ENCODE results near the gene PRR5L.

PRR5L gene

DNA sequence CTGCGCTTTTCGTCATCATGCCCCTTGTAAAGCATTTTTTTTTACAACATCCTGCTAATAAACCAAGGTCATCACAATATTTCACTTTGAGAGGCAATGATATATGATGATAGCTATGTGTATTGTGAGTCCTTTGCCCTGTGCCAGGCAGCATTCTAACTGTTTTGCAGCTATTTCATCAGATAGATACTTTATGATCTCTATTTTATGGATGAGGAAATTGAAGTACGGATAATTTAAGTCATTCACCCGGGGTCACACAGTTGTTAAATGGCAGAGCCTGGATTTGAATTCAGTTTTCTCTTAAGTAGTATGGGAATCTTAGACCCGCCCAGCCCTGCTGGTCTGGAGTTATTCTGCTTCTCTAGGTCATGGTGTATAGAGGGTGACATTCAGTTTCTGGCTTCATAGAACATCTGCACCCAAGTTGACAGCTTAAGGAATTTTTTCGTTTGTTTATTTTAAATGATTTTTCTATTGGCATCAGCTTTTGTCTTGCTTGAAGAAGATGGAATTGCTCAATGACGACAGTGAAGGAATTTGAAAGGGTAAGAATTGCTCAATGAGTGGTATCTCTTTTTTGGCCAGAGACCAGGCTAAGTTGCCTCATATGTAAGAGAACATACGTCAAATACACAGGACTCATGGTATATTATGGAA lies 926 bp downstream of the PRR5L start:
- DNase-seq (no peak), ATAC-seq (replicated peaks) (no peak)
- no peak overlapping the region for H3K27ac Mint-ChIP-seq
- no peaks in the 10 kb centered on the region for H3K9me3 Mint-ChIP-seq
- peaks cover 3 to 15% of the 10 kb centered on the region in 2 donors for H3K27me3 Mint-ChIP-seq
- H3K4me3 Mint-ChIP-seq = no peak overlapping the region
- H3K36me3 Mint-ChIP-seq (ENCODE audit: insufficient read depth) = no peaks in the 10 kb centered on the region
- H3K4me1 Mint-ChIP-seq (ENCODE audit: low read depth in 2 of 2) = peaks cover 3% of the 10 kb centered on the region in 2 donors

DNA sequence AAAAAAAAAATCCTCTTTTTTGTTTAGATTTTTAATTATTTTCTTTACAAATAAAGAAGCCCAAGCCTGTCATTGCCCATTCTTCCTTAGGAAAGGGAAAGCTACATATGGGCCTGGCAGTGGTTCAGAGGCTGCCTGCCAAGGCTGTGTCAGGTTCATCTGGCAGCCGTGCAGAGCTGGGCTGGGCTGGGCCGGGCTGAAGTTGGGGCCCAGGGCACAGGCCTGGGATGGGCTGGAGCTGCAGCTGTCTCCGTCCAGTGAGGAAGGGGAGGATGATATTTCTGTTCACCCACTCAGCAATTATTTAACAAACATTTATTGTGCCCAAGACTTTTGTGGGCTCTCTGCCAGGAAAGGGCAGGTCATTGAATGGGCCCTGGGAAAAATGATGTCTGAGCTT lies 4.6 kb downstream of the PRR5L start:
- peaks cover 6 to 25% of the 10 kb centered on the region in 2 donors for H3K27me3 Mint-ChIP-seq
- no peaks in the 10 kb centered on the region for H3K36me3 Mint-ChIP-seq (ENCODE audit: insufficient read depth)
- no peak for DNase-seq
- ATAC-seq (replicated peaks) = no peak
- H3K27ac Mint-ChIP-seq = no peak overlapping the region
- no peak overlapping the region for H3K4me3 Mint-ChIP-seq
- H3K9me3 Mint-ChIP-seq = no peaks in the 10 kb centered on the region
- no peaks in the 10 kb centered on the region for H3K4me1 Mint-ChIP-seq (ENCODE audit: low read depth in 2 of 2)

DNA sequence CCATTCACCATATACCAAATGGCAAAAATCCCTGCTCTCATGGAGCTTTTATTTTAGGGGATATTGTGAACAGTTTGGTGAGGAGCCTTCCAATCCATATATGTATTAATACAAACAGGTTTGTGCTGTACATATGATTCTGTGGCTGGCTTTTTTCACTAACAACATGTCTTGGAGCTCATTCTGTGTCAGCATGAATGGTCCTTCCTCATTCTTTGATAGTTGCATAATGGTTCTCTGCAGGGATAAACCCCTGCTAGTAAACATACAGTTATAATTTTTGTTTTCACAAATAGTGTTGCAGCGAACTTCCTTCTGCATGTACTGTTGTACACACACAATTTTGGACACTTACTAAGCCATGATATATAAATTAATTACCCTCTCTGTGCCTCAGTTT lies 8.3 kb downstream of the PRR5L start:
- ATAC-seq (replicated peaks) (no peak), DNase-seq (no peak)
- Mint-ChIP-seq H3K36me3 (ENCODE audit: insufficient read depth) (no peaks in the 10 kb centered on the region), H3K27me3 (peaks cover 6 to 25% of the 10 kb centered on the region in 2 donors), H3K27ac (no peak overlapping the region), H3K4me3 (no peak overlapping the region), H3K4me1 (ENCODE audit: low read depth in 2 of 2) (peaks cover 2 to 12% of the 10 kb centered on the region in 2 donors), H3K9me3 (no peaks in the 10 kb centered on the region)

DNA sequence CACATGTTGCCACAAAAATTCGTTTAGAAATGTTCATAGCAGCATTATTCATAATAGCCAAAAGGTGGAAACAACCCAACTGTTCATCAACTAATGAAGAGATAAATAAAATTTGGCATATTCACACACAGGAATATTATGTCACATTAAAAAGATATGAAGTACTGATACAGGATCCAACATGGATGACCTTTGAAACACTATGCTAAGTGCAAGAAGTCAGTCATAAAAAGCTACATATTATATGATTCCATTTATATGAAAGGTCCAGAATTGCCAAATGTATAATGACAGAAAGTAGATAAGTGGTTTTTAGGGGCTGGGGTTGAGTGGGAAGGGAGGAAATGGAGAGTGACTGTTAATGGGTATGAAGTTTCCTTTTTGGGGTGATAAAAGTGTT lies 9.0 kb downstream of the PRR5L start:
- Mint-ChIP-seq H3K4me3 (no peak overlapping the region), H3K36me3 (ENCODE audit: insufficient read depth) (no peaks in the 10 kb centered on the region), H3K27me3 (peaks cover 6 to 25% of the 10 kb centered on the region in 2 donors), H3K27ac (no peak overlapping the region), H3K9me3 (no peaks in the 10 kb centered on the region), H3K4me1 (ENCODE audit: low read depth in 2 of 2) (peaks cover 2 to 12% of the 10 kb centered on the region in 2 donors)
- ATAC-seq (replicated peaks) (no peak), DNase-seq (no peak)

GRCh38 chr11:36306888-36307287 lies 10.8 kb downstream of the PRR5L start:
- Mint-ChIP-seq H3K27ac (no peak overlapping the region), H3K27me3 (peaks cover 5 to 11% of the 10 kb centered on the region in 2 donors), H3K9me3 (no peaks in the 10 kb centered on the region), H3K36me3 (ENCODE audit: insufficient read depth) (no peaks in the 10 kb centered on the region), H3K4me3 (no peak overlapping the region), H3K4me1 (ENCODE audit: low read depth in 2 of 2) (peaks cover 2 to 12% of the 10 kb centered on the region in 2 donors)
- ATAC-seq (replicated peaks) (peak; percentile 42), DNase-seq (peak in 1 of 3 experiments; percentile 5)

- H3K27ac Mint-ChIP-seq = no peak overlapping the region
These were observed 12.5 kb downstream of the PRR5L start for GRCh38 chr11:36308577-36308976.

GRCh38 chr11:36309779-36310178 lies 13.7 kb downstream of the PRR5L start:
- H3K36me3 Mint-ChIP-seq (ENCODE audit: insufficient read depth) = no peaks in the 10 kb centered on the region
- DNase-seq (no peak), ATAC-seq (replicated peaks) (no peak)
- H3K9me3 Mint-ChIP-seq = no peaks in the 10 kb centered on the region
- peaks cover 8 to 12% of the 10 kb centered on the region in 2 donors for H3K4me1 Mint-ChIP-seq (ENCODE audit: low read depth in 2 of 2)
- no peaks in the 10 kb centered on the region for H3K27me3 Mint-ChIP-seq
- no peak overlapping the region for H3K4me3 Mint-ChIP-seq
- no peak overlapping the region for H3K27ac Mint-ChIP-seq

More at GRCh38 chr11:36308577-36308976, 12.5 kb downstream of the PRR5L start:
- Mint-ChIP-seq H3K9me3 (no peaks in the 10 kb centered on the region), H3K4me1 (ENCODE audit: low read depth in 2 of 2) (peaks cover 8 to 12% of the 10 kb centered on the region in 2 donors), H3K4me3 (no peak overlapping the region), H3K27me3 (no peaks in the 10 kb centered on the region), H3K36me3 (ENCODE audit: insufficient read depth) (no peaks in the 10 kb centered on the region)
- ATAC-seq (replicated peaks) (no peak), DNase-seq (no peak)

DNA sequence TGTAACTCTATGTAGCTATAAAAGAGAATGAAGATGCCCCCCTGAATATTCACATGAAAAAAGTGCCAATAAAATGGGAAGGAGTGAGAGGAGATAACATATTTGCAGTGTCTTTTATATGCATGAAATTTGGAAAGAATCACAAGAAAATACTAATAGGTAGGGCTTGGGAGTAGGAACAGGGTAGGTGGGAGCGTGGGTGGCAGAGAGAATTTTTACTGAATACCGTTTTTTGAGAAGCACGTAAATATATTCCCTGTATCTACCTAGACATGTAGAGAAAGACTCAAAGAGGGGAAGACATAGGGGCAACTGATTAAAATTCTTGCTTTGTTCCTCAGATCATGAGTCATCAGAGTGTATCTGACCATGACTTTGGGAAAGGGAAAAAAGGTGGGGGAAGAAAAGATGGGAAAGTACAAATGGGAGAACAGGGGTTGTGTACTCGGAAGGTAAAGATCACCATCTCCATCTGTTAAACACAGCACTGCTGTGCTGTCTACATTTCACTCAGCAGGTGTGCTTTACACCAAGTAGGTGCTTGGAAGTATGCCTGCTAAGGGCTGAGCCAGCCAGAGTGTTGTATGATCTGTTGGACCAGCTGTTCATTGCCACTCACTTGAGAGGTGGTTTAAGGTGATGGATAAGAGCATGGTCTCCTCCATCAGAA lies 16.0 kb downstream of the PRR5L start:
- no peak for ATAC-seq (replicated peaks)
- DNase-seq = no peak
- Mint-ChIP-seq H3K27me3 (peaks cover 13% of the 10 kb centered on the region in 2 donors), H3K4me3 (no peak overlapping the region), H3K36me3 (ENCODE audit: insufficient read depth) (no peaks in the 10 kb centered on the region), H3K9me3 (no peaks in the 10 kb centered on the region), H3K27ac (no peak overlapping the region), H3K4me1 (ENCODE audit: low read depth in 2 of 2) (peaks cover 3 to 6% of the 10 kb centered on the region in 2 donors)

GRCh38 chr11:36312611-36313472 lies 16.8 kb downstream of the PRR5L start:
- H3K9me3 Mint-ChIP-seq = no peaks in the 10 kb centered on the region
- H3K27ac Mint-ChIP-seq = no peak overlapping the region

DNA sequence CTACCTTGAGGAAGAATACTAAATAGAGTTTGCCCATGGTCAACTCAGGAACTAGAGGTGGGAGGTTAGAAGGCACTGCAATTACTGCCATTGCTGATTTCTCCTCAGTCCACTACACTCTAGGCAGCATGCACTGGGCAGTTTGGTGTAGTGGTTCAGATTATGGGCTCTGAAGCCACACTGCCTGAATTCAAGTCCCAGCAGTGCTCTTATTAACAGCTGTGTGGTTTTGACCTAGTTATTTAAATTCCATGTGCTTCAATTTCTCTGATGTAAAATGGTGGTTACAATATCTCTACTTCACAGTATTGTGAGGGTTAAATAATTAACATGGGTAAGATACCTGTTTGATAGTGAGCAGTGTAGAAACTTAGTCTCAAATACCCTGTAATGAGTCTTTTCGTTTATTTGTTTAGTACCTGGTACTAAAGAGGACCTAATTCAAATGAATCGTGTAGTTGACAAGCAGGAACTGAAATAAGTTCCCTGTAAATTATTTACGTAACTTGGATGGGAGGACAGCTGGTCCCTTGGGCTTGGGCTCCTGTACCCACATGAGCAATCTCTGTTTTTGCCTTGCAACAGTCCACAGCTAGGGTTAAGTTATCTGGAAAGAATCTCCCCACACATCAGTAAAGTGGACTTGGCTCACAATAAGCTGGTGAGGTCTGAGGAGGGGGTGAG lies 17.8 kb downstream of the PRR5L start:
- Mint-ChIP-seq H3K4me1 (ENCODE audit: low read depth in 2 of 2) (peaks cover 0 to 6% of the 10 kb centered on the region in 2 donors), H3K36me3 (ENCODE audit: insufficient read depth) (no peaks in the 10 kb centered on the region), H3K27ac (no peak overlapping the region), H3K9me3 (no peaks in the 10 kb centered on the region), H3K4me3 (no peak overlapping the region), H3K27me3 (peaks cover 16 to 18% of the 10 kb centered on the region in 2 donors)
- ATAC-seq (replicated peaks) = no peak
- DNase-seq = no peak

More at GRCh38 chr11:36312611-36313472, 16.8 kb downstream of the PRR5L start:
- H3K4me1 Mint-ChIP-seq (ENCODE audit: low read depth in 2 of 2) = peaks cover 0 to 6% of the 10 kb centered on the region in 2 donors
- no peak overlapping the region for H3K4me3 Mint-ChIP-seq
- no peaks in the 10 kb centered on the region for H3K36me3 Mint-ChIP-seq (ENCODE audit: insufficient read depth)
- H3K27me3 Mint-ChIP-seq = peaks cover 16 to 18% of the 10 kb centered on the region in 2 donors
- ATAC-seq (replicated peaks) (peak; percentile 32), DNase-seq (no peak)

GRCh38 chr11:36314434-36314767 lies 18.3 kb downstream of the PRR5L start:
- H3K27ac Mint-ChIP-seq = no peak overlapping the region
- peaks cover 16 to 18% of the 10 kb centered on the region in 2 donors for H3K27me3 Mint-ChIP-seq
- H3K4me1 Mint-ChIP-seq (ENCODE audit: low read depth in 2 of 2) = peaks cover 0 to 6% of the 10 kb centered on the region in 2 donors
- no peaks in the 10 kb centered on the region for H3K36me3 Mint-ChIP-seq (ENCODE audit: insufficient read depth)
- no peaks in the 10 kb centered on the region for H3K9me3 Mint-ChIP-seq
- ATAC-seq (replicated peaks) (no peak), DNase-seq (no peak)
- H3K4me3 Mint-ChIP-seq = no peak overlapping the region

GRCh38 chr11:36316049-36316448 lies 20.0 kb downstream of the PRR5L start:
- H3K9me3 Mint-ChIP-seq = no peaks in the 10 kb centered on the region
- H3K4me1 Mint-ChIP-seq (ENCODE audit: low read depth in 2 of 2) = peaks cover 0 to 6% of the 10 kb centered on the region in 2 donors
- H3K27me3 Mint-ChIP-seq = peaks cover 16 to 18% of the 10 kb centered on the region in 2 donors
- DNase-seq (no peak), ATAC-seq (replicated peaks) (no peak)
- H3K36me3 Mint-ChIP-seq (ENCODE audit: insufficient read depth) = no peaks in the 10 kb centered on the region
- H3K27ac Mint-ChIP-seq = no peak overlapping the region
- no peak overlapping the region for H3K4me3 Mint-ChIP-seq

DNA sequence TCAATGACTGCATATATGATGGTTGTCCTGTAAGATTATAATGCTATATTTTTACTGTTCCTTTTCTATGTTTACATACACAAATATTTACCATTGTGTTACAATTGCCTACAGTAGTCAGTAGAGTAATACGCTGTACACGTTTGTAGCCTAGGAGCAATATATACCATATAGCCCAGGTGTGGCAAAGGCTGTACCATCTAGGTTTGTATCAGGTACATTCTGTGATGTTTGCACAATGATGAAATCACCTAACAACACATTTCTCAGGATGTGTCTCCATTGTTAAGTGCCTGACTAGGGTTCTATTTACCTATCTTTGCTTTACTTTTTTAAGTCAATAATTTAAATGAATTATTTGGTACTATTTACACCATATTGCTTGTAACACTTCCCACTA lies 21.9 kb downstream of the PRR5L start:
- Mint-ChIP-seq H3K4me1 (ENCODE audit: low read depth in 2 of 2) (peaks cover 0 to 4% of the 10 kb centered on the region in 2 donors), H3K36me3 (ENCODE audit: insufficient read depth) (no peaks in the 10 kb centered on the region), H3K27ac (no peak overlapping the region), H3K4me3 (no peak overlapping the region), H3K27me3 (peaks cover 16 to 18% of the 10 kb centered on the region in 2 donors), H3K9me3 (no peaks in the 10 kb centered on the region)
- ATAC-seq (replicated peaks) = no peak
- no peak for DNase-seq

Data from effector memory CD8-positive, alpha-beta T cell (primary cell).